GM12874 (cell line): ENCODE data around the gene SSC4D.

Experiments used
- CTCF ChIP-seq: IDR thresholded peaks from 2 replicates; pipeline ENCODE4 v1.5.1; 2011; ENCODE audit warnings: low read depth, mild to moderate bottlenecking, control low read depth, low read length, moderate library complexity; ENCODE audit not compliant: insufficient read depth

The SSC4D gene

DNA sequence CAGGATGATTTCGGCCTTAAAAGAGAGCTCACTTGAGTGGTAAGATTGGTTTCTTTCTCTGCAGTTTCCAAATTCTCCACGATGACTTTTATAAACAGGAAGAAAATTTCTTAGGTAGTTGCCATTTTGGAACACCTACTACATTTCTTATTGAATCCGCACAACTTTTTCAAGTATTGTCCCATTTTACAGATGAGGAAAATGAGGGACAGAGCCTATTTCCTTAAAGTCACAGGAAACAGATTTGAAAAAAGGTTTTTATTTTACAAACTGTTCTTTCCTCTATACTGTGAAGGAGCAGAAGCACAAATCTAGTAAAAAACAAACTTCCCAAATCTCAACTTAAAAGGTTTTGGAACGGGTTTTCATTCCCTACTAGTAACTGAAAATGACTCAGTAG is 53.4 kb downstream of the SSC4D start:
- no peak for TF ChIP-seq CTCF

- TF ChIP-seq CTCF, result no peak
Measured at GRCh38 chr7:76354981-76355730, 54.3 kb downstream of the SSC4D start.

GRCh38 chr7:76354516-76354915 is 55.0 kb downstream of the SSC4D start:
- no peak for TF ChIP-seq CTCF

DNA sequence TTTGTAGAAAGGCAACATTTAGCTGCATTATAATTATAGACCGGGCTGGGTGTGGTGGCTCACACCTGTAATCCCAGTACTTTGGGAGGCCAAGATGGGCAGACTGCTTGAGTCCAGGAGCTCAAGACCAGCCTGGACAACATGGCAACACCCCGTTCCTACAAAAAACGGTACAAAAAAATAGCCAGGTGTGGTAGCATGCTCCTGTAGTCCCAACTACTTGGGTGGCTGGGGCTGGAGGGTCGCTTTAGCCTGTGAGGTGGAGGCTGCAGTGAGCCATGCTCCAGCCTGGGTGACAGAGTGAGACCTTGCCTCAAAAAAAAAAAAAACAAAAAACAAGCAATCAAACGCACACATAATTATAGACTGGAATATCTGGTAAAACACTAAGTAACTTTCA is 55.8 kb downstream of the SSC4D start:
- TF ChIP-seq CTCF, result no peak

- TF ChIP-seq CTCF, result no peak
Measured at GRCh38 chr7:76352193-76352592, 57.3 kb downstream of the SSC4D start.

DNA sequence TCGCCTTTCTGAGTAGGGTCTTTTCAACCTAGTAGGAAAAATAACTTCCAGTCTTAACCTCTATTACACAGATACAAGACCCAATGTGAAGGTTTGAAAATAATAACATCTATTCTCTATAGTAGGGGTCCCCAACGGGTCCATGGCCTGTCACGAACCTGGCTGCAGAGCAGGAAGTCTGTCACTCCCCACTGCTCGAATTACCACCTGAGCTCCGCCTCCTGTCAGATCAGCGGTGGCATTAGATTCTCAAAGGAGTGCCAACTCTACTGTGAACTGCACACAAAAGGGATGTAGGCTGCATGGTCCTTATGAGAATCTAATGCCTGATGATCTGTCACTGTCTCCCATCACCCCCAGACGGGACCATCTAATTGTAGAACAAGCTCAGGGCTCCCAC is 58.1 kb downstream of the SSC4D start:
- TF ChIP-seq CTCF, result no peak

DNA sequence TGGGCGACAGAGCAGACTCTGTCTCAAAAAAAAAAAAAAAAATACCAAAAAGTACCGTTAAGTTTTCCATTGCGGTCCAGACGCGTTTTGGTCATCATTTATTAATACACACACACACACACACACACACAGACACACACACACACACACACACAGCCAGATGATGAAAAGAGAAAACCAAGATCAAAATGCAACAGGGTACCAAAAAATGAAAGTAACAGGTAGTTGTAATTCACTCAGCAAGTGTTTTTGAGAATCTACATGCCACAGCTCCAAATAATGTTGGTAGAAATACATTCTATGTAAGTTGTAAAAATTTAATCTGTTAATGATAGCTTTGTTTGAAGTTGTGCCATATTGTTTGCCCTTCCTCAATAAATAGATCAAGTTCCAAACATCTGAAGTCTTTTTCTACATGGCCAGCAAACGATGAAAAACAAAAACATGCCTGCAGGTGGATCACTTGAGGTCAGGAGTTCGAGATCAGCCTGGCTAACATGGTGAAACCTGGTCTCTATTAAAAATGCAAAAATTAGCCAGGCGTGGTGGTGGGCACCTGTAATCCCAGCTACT is 60.1 kb downstream of the SSC4D start:
- TF ChIP-seq CTCF, result no peak

GRCh38 chr7:76347710-76348109 is 61.8 kb downstream of the SSC4D start:
- TF ChIP-seq CTCF, result no peak
